G401 (cell line): Measurements from ENCODE around the gene PACS1. TPM values are rescaled to one million over a fixed set of nuclear protein-coding genes. Genes with fewer than 3 reads are reported as not detected.
"Not testable (repeated sequence)": the region's sequence is repeated elsewhere in the genome, so short reads cannot be mapped to it uniquely, and the experiment has no call there.

Source experiments
- DNase-seq: peaks from one replicate; pipeline ENCODE4 v3.0.0-alpha.2; 2015; ENCODE audit warnings: low spot score
- in situ Hi-C: cut with HindIII; loops from 2 replicates; pipeline ENCODE4 v1.10.0; 2016; ENCODE audit warnings: low sequenced_read_pairs, mixed read lengths
- total RNA-seq: library from RNA; depleted of rRNA; stranded (reverse); fragments of >200 nt; shearing (Covaris generic); gene quantifications from 2 replicates; pipeline ENCODE4 v1.2.3, GENCODE V29; 2014

PACS1 gene
- total RNA-seq, 1 experiment from 2014 or later = 23.2 TPM

DNA sequence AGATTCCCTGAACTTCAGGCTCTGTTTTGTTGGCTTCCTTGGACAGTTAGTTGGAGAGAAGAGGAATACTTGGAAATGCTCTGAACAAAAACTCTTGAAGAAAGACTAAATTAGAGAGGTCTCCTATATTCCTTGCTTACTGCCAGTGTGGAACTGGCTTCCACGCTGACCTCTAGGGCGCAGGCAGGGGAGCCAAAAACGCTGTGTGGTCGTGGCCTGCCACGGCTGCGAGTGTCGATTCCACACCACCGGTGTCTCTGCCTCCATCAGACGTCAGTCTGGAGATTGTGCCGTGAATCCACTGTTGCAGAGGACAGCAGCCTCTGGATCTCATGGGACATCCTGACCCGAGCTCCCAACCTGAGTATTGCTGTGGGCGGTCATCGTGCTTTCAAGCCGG lies 160.9 kb downstream of the PACS1 start:
- in situ Hi-C loops = no loop called here
- DNase-seq = no peak

DNA sequence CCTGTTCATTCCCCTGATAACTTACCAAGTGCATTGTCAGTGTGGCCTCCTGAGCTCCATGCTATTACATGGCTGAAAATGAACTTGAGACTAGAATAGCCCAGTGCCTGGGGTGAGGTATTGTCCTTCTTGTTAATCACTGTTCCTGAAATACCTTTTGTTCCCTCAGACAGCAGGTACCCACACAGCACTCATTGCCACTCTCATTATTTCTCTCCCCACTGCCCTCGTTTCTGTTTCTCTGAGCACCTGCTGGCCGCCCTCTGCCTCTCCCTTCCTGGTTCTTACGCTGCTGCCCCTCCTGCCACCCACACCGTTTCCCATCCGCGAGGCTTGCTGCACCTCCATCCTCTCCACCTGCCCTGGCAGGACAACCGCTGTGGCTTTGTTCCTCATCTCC lies 161.5 kb downstream of the PACS1 start:
- in situ Hi-C loops = no loop called here
- peak; percentile 93 for DNase-seq

DNA sequence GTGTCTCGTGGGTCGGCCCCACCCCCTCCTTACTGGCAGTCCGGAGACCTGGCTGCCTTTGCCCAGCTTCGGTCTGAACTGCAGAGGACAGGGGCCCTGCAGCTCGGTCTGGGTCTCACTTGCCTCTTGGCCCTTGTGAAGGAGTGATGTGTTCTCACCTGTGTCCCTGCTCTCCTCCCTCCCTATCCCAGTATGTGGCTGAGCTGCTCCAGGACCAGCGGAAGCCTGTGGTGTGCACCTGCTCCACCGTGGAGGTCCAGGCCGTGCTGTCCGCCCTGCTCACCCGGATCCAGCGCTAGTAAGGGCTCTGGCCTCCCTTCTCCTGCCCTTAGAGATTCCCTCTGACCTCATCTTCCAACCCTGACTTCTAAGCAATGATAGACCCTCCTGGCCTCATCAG lies 162.7 kb downstream of the PACS1 start:
- in situ Hi-C loops = no loop called here

DNA sequence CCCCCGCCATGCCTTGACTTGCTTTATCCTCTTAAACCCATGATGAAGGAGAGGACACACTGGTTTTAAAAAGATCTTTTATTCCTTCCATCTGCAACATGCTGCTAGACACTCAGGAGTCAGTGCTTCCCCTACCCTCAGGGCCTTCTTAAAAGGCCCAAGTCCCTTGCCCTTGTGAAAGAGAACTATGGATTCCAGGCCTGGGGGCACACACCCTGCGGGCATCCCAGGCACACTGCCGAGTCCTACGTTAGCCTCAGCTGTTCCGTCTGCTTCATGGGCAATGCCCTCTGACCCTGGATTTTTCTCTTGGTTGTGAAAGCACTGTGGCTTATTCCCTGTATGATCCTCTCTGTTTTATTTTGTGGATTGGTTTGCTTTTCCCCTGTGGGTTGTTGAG lies 163.2 kb downstream of the PACS1 start:
- no peak for DNase-seq
- in situ Hi-C loops = no loop called here

More for the DNA sequence above, 162.7 kb downstream of the PACS1 start:
- DNase-seq = peak; percentile 65

DNA sequence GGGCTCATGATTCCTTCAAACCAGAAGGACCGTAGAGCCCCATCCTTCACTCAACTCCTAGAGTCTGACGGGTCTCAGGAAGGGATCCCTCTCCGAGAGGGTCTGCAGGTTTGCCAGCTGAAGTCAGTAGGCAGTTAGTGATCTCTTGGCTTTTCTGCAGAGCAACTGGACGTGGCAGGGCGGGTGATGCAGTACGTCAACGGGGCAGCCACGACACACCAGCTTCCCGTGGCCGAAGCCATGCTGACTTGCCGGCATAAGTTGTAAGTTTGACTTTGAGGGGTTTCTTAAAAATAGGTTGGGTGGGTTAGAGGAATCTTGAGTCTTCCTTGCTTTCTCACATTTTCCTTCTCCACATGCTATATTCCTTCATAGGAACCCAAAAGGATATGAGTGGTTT lies 165.1 kb downstream of the PACS1 start:
- in situ Hi-C loops = no loop called here
- no peak for DNase-seq

DNA sequence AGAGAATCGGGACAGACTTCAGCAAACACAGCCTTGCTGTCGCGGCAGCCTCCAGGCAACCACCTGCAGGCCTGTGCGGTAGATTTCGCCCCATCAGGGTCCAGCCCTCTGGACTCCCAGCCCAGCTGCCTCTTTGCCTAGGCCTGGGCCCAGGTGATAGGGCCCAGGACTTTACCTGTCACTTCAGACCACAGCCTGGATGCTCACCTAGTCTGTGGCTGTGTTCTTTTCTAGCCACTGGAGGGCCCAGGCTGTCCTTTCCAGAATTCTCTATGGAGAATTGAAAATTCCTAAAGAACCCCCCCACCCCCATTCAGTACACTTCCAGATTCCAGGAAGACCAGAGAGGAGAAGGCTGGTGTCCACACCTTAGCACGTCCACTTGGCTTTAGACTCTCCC lies 167.8 kb downstream of the PACS1 start:
- in situ Hi-C loops = no loop called here
- no peak for DNase-seq

DNA sequence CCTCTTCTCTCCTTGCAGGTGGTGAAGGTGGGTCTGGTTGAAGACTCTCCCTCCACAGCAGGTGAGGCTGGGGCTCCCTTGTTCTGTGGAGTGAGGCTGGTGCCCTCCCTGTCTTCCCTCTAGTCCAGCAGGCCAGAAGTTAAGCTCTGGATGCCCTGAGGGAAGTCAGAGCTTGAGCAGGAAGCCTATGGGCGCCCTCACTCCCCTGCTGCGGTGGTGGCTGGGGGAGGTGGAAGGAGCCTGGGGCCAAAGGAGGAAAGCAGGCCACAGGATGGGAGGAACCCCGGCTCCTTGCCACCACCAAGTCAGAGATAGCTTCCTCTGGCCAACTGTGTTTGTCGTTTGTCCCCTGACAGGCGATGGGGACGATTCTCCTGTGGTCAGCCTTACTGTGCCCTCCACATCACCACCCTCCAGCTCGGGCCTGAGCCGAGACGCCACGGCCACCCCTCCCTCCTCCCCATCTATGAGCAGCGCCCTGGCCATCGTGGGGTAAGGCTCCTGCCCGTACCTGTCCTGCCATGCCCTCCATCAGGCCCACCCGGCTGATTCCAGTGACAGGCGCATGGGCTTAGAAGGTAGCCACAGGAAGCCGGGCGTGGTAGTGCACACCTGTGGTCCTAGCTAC lies 168.8 kb downstream of the PACS1 start:
- in situ Hi-C loops = no loop called here
- no peak for DNase-seq

DNA sequence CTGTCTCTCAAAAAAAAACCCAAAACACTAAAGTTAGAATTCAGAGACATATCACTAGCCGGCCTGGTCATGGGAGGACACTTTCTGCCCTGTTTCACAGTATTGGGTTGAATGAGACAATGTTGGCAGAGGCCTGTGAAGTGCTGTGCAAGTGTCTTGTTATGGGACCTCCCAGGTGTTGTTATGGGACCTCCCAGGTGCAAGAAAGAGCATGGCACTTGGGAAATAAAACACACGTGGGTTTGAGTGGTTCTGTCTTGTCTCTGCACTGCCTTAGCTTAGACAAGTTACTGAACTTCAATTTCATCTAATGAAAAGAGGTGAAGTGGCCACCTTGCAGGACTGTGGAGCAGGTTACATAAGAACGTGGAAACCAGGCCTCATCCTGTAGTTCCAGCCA lies 169.4 kb downstream of the PACS1 start:
- DNase-seq = no peak
- in situ Hi-C loops = no loop called here

DNA sequence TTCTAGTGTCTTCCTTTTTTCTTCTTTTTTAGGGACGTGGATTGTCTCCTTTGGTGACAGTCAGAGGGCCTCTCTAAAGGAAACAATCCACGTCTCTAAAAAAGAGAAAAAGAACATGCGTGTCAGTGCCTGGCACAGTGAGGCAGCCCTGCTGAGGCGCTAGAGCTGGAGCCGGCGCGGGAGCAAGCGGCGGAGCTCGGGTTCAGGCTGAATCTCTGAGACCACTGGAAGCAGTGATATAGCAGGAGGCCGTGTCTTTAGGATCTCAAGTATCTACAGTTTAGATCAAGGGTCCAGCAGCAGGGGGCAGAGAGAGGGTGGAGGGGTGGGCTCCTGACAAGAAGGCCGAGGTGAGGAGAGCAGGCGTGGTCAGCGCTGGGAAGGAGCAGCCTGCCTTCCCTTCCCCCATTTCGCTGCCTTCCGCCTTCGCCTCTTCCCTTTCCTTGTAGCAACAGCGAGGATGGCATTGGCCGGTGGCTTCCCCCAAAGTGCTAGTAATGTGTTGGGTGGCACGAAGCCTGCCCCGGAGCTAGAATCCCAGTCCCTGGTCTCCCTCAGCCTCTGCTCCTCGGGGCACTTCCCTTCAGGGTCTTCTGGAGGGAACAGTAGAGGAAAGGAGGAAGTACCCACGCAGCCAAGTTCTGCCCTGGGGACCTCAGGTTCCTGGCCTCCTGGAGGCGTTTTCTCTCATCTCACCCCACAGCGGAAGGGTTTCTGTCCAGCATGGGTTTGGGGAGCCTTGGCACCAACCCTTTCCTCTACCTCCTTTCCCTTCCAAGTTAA lies 170.1 kb downstream of the PACS1 start:
- no peak for DNase-seq
- in situ Hi-C loops = no loop called here

DNA sequence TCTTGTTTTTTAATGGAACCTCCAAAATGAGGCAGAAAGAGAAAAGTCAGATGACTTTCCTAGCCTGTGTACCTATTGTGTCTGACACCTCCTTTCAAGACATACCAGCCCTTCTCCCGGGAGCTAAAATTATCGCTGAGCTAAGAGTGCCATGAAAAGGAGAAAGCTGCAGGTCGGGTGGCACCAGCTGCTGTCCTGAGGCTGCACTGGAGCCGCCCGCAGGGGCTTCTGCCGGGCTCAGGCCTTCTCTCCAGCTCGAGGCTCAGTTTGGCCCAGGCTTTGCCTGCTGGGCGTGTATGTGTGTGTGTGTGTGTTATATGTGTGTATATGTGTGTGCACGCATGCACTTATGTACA lies 170.7 kb downstream of the PACS1 start:
- in situ Hi-C loops = no loop called here
- no peak for DNase-seq

DNA sequence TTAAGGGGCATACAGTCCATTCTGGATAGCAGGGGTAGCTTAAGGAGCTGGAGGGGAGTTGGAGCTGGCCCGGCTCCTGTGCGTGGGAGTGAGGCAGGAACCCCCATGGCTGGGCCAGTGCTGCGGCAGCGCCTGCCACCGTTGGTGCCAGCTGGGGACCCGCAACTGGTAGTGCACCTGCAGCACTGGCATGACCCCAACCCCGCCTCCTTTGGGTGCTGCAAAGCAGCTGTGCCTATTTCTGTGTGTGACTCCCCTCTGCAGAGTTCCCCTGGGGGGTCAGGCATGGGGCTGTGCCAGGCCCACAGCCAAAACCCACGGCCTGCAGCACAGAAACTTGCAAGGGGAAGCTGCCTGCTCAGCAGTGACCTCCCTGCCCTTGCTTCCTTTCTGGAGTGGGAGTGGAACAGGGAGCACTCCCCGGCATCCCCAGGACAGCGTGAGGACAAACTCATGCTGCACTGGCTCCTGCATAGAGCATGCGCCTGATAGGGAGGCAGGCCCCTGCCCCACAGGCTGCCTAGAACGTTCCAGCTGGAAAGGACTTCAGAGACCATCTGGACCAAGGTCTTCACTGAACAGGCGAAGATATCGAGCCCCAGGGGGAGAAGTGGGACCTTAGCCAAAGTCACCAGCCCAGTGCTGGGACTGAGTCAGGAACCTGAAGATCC lies 172.2 kb downstream of the PACS1 start:
- peak; percentile 93 for DNase-seq
- in situ Hi-C loops = no loop called here

DNA sequence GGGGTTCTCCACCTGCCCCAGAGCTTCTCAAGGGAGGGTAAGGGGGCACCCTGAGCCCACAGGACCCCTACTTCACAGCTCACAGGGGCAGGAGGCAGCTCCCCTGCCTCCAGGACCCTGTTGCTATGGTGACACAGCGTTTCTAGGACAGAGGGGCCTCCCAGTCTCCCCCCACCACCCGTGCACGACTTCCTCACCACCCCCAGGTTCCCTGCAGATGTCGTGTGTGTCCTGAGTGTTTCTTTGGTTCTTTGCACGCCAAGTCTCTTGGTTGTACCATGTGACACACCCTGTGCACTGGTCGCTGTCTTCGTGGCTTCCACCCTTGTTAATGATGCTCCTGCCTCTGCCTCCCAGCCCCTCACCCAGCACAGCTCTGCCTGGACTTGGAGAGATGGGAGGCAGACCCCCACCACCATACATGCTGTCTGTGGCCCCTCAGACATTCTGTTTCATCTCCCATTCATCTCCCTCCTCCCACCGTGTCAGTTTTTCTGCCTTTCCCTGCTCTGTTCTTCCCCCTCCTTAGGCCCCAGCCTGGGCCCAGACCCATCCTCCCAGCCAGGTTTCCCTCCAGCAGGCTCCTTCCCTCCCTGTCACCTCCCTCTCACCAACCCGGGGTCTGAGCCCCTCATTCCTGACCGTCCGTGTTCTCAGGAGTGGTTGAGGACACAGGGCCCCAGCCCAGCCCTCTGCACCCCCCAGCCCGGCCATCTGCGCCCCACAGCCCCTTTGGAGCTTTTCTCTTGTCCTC lies 173.9 kb downstream of the PACS1 start:
- in situ Hi-C loops = no loop called here
- no peak for DNase-seq

DNA sequence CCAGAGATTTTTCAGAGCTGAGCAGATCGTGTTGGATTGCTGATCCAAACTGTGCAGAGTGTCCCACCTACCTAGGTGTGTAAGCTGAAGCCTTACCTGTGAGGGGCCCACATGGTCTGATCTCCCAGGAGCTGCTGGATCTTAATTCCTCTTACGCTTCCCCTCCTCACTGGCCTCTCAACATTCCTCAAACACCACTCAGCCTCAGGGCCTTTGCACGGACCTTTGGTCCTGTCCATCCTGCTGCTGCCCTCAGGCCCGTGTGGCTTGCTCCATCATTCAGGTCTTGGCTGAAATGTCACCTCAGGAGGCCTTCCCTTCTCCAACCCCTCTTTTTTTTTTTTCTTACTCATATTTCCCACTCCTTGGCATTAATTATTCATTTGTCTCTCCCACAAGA lies 177.2 kb downstream of the PACS1 start:
- in situ Hi-C loops = no loop called here
- DNase-seq = no peak

DNA sequence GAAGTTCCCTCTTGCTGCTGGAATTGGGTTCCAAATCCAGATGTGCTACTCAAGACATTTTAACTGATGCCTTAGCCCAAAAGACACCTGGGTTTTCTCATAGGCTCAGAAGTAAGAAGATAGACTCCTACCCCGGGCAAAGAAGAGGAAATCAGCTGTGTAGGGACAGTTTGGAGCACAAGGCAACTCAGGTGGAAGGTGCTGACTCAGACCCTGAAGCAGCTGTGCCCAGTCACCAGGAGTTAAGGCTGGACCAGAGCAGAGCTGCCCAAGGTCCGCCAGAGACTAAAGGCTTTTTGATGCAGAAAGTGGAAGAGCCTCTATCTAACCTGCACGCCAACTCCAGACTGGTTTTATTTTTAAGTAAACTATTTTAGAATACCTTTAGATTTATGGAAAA lies 177.7 kb downstream of the PACS1 start:
- no peak for DNase-seq
- in situ Hi-C loops = no loop called here

DNA sequence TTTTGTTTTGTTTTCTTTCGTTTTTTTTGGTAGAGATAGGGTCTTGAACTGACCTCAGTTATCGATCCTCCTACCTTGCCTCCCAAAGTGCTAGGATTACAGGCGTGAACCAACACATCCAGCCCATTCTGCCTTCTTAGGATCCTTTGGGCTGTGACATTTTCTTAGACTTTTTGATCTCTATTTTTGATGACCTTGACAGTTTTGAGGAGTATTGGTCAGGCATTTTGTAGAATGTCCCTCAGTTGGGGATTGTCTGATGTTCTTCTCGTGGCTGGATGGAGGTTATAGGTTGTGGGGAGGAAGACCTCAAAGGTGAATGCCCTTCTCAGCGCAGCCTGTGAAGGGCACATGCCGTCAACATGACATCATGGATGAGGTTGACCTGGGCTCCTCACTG lies 178.8 kb downstream of the PACS1 start:
- in situ Hi-C loops = no loop called here
- DNase-seq = no peak

DNA sequence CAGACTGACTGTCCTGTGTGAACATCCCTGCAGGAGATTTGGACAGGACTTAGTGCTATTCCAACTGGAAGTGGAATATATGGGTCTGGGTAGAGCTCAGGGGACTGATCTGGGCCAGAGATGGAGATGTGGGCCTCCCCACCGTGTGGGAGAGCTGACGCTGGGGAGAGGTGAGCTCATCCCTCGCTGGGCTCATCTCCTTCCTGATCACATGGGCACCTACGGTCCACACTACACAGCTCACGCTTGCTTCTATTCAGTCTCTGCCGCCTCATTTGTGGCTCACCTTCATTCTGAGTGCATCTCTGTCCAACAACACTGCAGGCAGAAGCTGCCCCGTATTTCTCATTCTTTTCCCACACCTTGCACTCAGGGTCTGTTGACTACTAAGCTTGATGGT lies 181.7 kb downstream of the PACS1 start:
- in situ Hi-C loops = no loop called here
- peak; percentile 80 for DNase-seq

DNA sequence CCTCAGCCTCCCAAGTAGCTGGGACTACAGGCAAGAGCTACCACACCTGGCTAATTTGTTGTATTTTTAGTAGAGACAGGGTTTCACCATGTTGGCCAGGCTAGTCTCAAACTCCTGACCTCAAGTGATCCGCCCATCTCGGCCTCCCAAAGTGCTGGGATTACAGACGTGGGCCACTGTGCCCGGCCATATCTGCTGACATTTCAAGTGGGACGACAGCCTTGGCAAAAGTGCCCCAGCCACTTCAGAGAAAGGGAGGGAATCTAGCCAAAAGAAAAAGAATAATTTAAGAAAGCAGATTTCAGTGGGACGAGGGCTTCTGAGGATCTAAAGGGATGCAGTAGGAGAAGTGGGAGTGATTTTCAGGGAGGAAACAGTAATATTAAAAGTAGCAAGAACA lies 183.0 kb downstream of the PACS1 start:
- DNase-seq, in situ Hi-C loops: not testable (repeated sequence)

DNA sequence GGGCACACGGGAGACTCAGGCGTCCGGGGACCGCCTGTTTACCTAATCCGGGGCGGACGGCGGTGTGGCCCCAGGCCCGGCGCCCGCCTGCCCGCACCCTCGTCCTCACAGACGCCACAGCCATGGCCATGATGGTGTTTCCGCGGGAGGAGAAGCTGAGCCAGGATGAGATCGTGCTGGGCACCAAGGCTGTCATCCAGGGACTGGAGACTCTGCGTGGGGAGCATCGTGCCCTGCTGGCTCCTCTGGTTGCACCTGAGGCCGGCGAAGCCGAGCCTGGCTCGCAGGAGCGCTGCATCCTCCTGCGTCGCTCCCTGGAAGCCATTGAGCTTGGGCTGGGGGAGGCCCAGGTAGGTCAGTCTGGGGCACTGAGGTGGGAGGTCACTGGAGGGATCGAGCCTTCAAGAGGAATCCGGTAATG lies 188.4 kb downstream of the PACS1 start:
- in situ Hi-C loops = no loop called here
- no peak for DNase-seq

DNA sequence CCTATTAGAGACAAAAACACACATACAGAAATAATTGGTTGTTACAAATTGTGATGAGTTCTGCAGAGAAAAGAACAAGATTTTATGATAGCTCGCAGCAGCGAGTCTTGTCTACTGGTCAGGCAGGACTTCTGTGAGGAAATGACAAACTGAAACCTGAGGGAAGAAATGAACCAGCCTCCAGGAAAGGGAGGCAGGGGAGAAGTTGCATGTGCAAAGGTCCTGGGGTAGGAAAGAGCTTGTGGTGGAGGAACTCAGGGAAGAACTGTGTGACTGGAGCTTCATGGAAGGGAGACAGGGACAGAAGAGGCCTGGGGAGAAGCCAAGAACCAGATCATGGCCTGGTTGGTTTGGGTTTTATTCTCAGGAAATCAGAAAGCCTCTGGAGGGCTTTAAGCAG lies 189.2 kb downstream of the PACS1 start:
- no peak for DNase-seq
- in situ Hi-C loops = no loop called here

DNA sequence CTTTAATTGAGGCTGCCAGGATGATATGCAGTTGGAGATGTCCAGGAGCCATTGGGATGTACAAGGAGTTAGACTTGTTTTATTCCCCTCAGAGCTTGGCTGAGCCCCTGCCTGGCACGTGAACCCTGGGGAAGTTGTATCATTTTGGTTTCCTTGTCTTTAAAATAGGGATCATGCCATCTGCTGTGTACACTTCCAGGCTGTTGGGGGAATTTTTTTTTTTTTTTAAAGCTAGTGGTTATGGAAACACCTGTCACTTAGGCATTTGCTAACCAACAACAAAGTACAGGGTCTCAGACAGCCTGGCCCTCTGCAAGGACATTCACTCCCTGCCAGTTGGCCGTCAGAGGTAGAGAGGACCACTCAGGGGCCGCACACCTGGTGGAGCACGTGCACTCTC lies 189.9 kb downstream of the PACS1 start:
- DNase-seq = no peak
- in situ Hi-C loops = no loop called here
